Caco-2 (cell line): ENCODE data around the gene TEN1. TPM values are rescaled to one million over a fixed set of nuclear protein-coding genes. Genes with fewer than 3 reads are reported as not detected.

Experiments used
- BruUV-seq: library from RNA; stranded (reverse); fragments of 400-500 nt; replicated peaks from 2 replicates; lab custom pipeline; 2021; lab: Mats Ljungman, UMichigan
- CTCF ChIA-PET: fragments of 300-600 bp; sonication (Branson Sonifier 250); formaldehyde crosslinking; loops from one replicate; lab custom pipeline; 2022; ENCODE audit warnings: antibody characterized with exemption; lab: Charles Lee
- POLR2A ChIA-PET: fragments of 300-600 bp; sonication (Branson Sonifier 250); formaldehyde crosslinking; loops from one replicate; lab custom pipeline; 2022; ENCODE audit warnings: antibody characterized with exemption; lab: Charles Lee
- DNase-seq, 2 experiments: peaks; one replicate each; pipeline versions ENCODE4 v3.0.0 to v3.0.0-alpha.2; 2020 to 2022
- H3K27me3 ChIP-seq: replicated peaks from 2 replicates; pipeline ENCODE4 v1.6.0; 2011; ENCODE audit warnings: low read length; ENCODE audit not compliant: control insufficient read depth, insufficient read depth
- H3K36me3 ChIP-seq: 2 replicates; pipeline ENCODE4 v1.5.1; 2011; ENCODE audit warnings: low read length; ENCODE audit not compliant: control insufficient read depth, insufficient read depth
- H3K4me1 ChIP-seq: fragments of 250-450 bp; sonication (Bioruptor Pico); 2 replicates; pipeline ENCODE4 v1.5.1; 2020; ENCODE audit warnings: mild to moderate bottlenecking
- H3K4me3 ChIP-seq: 2 replicates; pipeline ENCODE4 v1.5.1; 2011; ENCODE audit warnings: low read depth, mild to moderate bottlenecking, control low read depth, low read length
- H3K9me3 ChIP-seq: fragments of 250-450 bp; sonication (Bioruptor Pico); 2 replicates; pipeline ENCODE4 v1.5.1; 2020; ENCODE audit warnings: mild to moderate bottlenecking, moderate library complexity
- H3K27ac Mint-ChIP-seq: one replicate; pipeline ENCODE4 v1.8.0; 2022; ENCODE audit warnings: mixed read lengths; ENCODE audit not compliant: unreplicated experiment
- H3K27me3 Mint-ChIP-seq: one replicate; pipeline ENCODE4 v1.8.0; 2022; ENCODE audit warnings: mixed read lengths; ENCODE audit not compliant: insufficient read depth, unreplicated experiment
- H3K36me3 Mint-ChIP-seq: one replicate; pipeline ENCODE4 v1.8.0; 2022; ENCODE audit warnings: mild to moderate bottlenecking, mixed read lengths; ENCODE audit not compliant: insufficient read depth, unreplicated experiment
- H3K4me1 Mint-ChIP-seq: one replicate; pipeline ENCODE4 v1.8.0; 2022; ENCODE audit warnings: low read depth, mixed read lengths; ENCODE audit not compliant: unreplicated experiment
- H3K4me3 Mint-ChIP-seq: one replicate; pipeline ENCODE4 v1.8.0; 2022; ENCODE audit warnings: mild to moderate bottlenecking, moderate library complexity, mixed read lengths; ENCODE audit not compliant: unreplicated experiment
- H3K9me3 Mint-ChIP-seq: one replicate; pipeline ENCODE4 v1.8.0; 2022; ENCODE audit warnings: mixed read lengths; ENCODE audit not compliant: unreplicated experiment
- intact Hi-C: fragments of 100-400 bp; cut with micrococcal nuclease; formaldehyde crosslinking; loops from one replicate; pipeline ENCODE4 v1.10.0; 2022; ENCODE audit not compliant: unreplicated experiment
- total RNA-seq: library from RNA; stranded (reverse); gene quantifications from 2 replicates; pipeline ENCODE4 v1.2.3, GENCODE V29; 2022
- TF ChIP-seq, protein P1 (sequence below), 2 experiments: fragments of 200-600 bp in 1 of 2; IDR thresholded peaks; 1 replicate in 1 of 2; 2 replicates in 1 of 2; pipeline versions ENCODE4 v1.5.1 to v1.8.0; 2011 to 2022; ENCODE audit warnings: antibody characterized with exemption in 1 of 2, control low read depth in 1 of 2, inconsistent platforms in 1 of 2, low read depth in 1 of 2, low read length in 1 of 2, mild to moderate bottlenecking in 1 of 2, moderate library complexity in 1 of 2; ENCODE audit not compliant: insufficient read depth in 1 of 2, severe bottlenecking in 1 of 2, unreplicated experiment in 1 of 2

TEN1 gene
- total RNA-seq, 1 experiment from 2014 or later: 20.3 TPM

DNA sequence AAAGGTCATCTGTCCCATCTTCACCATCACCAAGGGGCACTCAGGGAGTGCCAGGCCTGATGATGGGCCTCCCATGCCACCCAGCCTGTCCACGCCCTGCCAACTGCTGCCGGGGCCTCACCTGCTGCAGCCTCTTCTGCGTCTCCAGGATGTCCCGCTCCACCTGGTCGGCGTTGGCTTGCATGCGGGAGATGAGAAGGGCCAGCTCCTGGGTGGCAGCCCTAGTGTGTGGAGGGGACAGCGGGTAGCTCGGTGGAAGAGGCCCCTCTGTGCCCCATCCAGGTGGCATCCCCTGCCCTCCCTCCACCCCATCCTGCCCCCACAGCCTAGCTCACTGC lies 44.8 kb downstream of the TEN1 start:
- Mint-ChIP-seq H3K36me3 (peaks cover 5% of the 10 kb centered on the region), H3K9me3 (no peaks in the 10 kb centered on the region), H3K27ac (no peak overlapping the region), H3K27me3 (no peaks in the 10 kb centered on the region), H3K4me1 (peaks cover 9% of the 10 kb centered on the region), H3K4me3 (no peak overlapping the region)
- ChIA-PET CTCF (interaction anchor here (1.2 kb wide), 1 partner anchor 10 kb away, joined by 9 read pairs; no protein-coding TSS in a partner anchor), POLR2A (no interaction called here)
- intact Hi-C loops: no loop called here
- TF ChIP-seq, protein P1, sequence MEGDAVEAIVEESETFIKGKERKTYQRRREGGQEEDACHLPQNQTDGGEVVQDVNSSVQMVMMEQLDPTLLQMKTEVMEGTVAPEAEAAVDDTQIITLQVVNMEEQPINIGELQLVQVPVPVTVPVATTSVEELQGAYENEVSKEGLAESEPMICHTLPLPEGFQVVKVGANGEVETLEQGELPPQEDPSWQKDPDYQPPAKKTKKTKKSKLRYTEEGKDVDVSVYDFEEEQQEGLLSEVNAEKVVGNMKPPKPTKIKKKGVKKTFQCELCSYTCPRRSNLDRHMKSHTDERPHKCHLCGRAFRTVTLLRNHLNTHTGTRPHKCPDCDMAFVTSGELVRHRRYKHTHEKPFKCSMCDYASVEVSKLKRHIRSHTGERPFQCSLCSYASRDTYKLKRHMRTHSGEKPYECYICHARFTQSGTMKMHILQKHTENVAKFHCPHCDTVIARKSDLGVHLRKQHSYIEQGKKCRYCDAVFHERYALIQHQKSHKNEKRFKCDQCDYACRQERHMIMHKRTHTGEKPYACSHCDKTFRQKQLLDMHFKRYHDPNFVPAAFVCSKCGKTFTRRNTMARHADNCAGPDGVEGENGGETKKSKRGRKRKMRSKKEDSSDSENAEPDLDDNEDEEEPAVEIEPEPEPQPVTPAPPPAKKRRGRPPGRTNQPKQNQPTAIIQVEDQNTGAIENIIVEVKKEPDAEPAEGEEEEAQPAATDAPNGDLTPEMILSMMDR (IDR thresholded peaks at IDR 0.05; ENCODE audit: insufficient read depth in 1 of 2, low read depth in 1 of 2, low read length in 1 of 2, severe bottlenecking in 1 of 2, unreplicated experiment in 1 of 2): no peak
- peak in 1 of 2 experiments; percentile 35 for DNase-seq
- Histone ChIP-seq H3K4me3 (no peak overlapping the region), H3K4me1 (no peaks in the 10 kb centered on the region), H3K27me3 (no peaks in the 10 kb centered on the region), H3K9me3 (no peaks in the 10 kb centered on the region), H3K36me3 (no peaks in the 10 kb centered on the region)
- no TSS peak for BruUV-seq

DNA sequence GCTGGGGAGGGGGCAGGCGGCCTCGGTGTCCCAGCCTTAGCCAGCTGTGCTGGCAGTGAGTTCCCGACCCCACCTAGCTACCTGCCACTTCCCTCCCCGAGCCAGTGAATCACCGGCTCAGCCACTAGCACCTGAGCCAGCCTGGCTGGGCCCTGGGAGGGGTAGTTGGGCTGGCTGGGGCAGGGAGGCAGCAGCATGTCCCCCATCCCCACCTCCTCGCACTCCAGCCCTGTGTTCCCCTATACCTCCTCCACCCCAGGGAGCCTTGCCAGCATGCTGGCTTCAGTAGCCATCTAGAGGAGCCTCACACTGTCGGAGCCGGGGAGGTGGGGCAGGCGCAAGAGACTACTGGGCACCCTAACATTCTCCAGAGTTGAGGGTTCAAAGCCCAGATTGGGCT lies 45.3 kb downstream of the TEN1 start:
- no peak overlapping the region for H3K27ac Mint-ChIP-seq
- no peak overlapping the region for H3K4me3 ChIP-seq
- intact Hi-C loops: no loop called here
- BruUV-seq: no TSS peak
- H3K4me3 Mint-ChIP-seq: no peak overlapping the region
- TF ChIP-seq, protein P1 (IDR thresholded peaks at IDR 0.05; ENCODE audit: insufficient read depth in 1 of 2, low read depth in 1 of 2, low read length in 1 of 2, severe bottlenecking in 1 of 2, unreplicated experiment in 1 of 2): no peak
- H3K9me3 Mint-ChIP-seq: no peaks in the 10 kb centered on the region
- H3K9me3 ChIP-seq: no peaks in the 10 kb centered on the region
- peaks cover 4% of the 10 kb centered on the region for H3K4me1 ChIP-seq
- ChIA-PET POLR2A (no interaction called here), CTCF (interaction anchor here (1.2 kb wide), 1 partner anchor 10 kb away, joined by 9 read pairs; no protein-coding TSS in a partner anchor)
- H3K36me3 ChIP-seq: no peaks in the 10 kb centered on the region
- DNase-seq: no peak
- H3K27me3 ChIP-seq: no peaks in the 10 kb centered on the region
- peaks cover 8% of the 10 kb centered on the region for H3K36me3 Mint-ChIP-seq
- H3K27me3 Mint-ChIP-seq: no peaks in the 10 kb centered on the region
- H3K4me1 Mint-ChIP-seq: peaks cover 14% of the 10 kb centered on the region

DNA sequence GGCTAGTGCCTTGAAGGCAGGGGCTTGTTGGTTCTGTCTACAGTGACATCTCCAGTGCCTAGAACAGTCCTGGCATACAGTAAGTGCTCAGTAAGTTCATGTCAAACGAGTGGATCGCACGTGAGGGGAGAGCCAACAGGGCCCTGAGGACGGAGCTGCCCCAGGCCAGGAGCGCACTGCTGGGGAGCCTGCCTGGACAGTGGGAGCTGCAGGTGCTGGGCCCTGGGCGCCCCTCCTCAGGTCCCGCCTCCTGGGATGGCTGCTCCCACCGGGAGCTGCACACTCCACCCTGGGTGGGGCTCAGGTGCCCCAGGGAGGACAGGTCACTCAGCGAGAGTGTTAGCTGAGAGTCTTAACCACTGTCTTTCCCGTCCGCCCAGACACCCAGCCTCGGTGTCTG lies 46.3 kb downstream of the TEN1 start:
- intact Hi-C loops: no loop called here
- H3K27me3 Mint-ChIP-seq: no peaks in the 10 kb centered on the region
- H3K9me3 ChIP-seq: no peaks in the 10 kb centered on the region
- peaks cover 8% of the 10 kb centered on the region for H3K36me3 Mint-ChIP-seq
- peaks cover 11% of the 10 kb centered on the region for H3K4me1 ChIP-seq
- H3K4me3 ChIP-seq: no peak overlapping the region
- H3K36me3 ChIP-seq: no peaks in the 10 kb centered on the region
- peaks cover 12% of the 10 kb centered on the region for H3K4me1 Mint-ChIP-seq
- no TSS peak for BruUV-seq
- H3K9me3 Mint-ChIP-seq: no peaks in the 10 kb centered on the region
- CTCF ChIA-PET: interaction anchor here (1.2 kb wide), 1 partner anchor 11 kb away, joined by 4 read pairs; no protein-coding TSS in a partner anchor
- no peak overlapping the region for H3K4me3 Mint-ChIP-seq
- POLR2A ChIA-PET: no interaction called here
- H3K27ac Mint-ChIP-seq: no peak overlapping the region
- TF ChIP-seq, protein P1 (IDR thresholded peaks at IDR 0.05; ENCODE audit: insufficient read depth in 1 of 2, low read depth in 1 of 2, low read length in 1 of 2, severe bottlenecking in 1 of 2, unreplicated experiment in 1 of 2): no peak
- no peak for DNase-seq
- H3K27me3 ChIP-seq: no peaks in the 10 kb centered on the region
